H1 (cell line): Measurements from ENCODE around the gene SCGB1A1. TPM values are rescaled to one million over a fixed set of nuclear protein-coding genes. Genes with fewer than 3 reads are reported as not detected.
"Not testable (repeated sequence)": the region's sequence is repeated elsewhere in the genome, so short reads cannot be mapped to it uniquely, and the experiment has no call there.

Experiments
- CTCF ChIA-PET: fragments of 300-600 bp; sonication (Branson Sonifier 250); formaldehyde crosslinking; loops from one replicate; lab custom pipeline; 2021; ENCODE audit not compliant: partially characterized antibody; lab: Charles Lee
- POLR2A ChIA-PET: fragments of 300-600 bp; sonication (Branson Sonifier 250); formaldehyde crosslinking; loops from one replicate; lab custom pipeline; 2021; ENCODE audit warnings: inconsistent platforms; ENCODE audit not compliant: partially characterized antibody; lab: Charles Lee
- DNase-seq, 2 experiments: peaks; one replicate each; pipeline versions ENCODE4 v3.0.0 to v3.0.0-alpha.2; 2010 to 2022; ENCODE audit warnings: low spot score in 2 of 2, low read depth in 1 of 2, mixed read lengths in 1 of 2
- FAIRE-seq: peaks from 2 replicates; lab custom pipeline; 2011; peaks lifted over from hg19 to GRCh38; lab: Jason Lieb, UNC
- H2AFZ ChIP-seq: 2 replicates; pipeline ENCODE4 v1.8.1; 2012; ENCODE audit warnings: low read length, inconsistent platforms
- H2AK5ac ChIP-seq: 2 replicates; pipeline ENCODE4 v1.6.1; 2013; ENCODE audit warnings: low read depth, low read length
- H2BK120ac ChIP-seq: replicated peaks from 2 replicates; pipeline ENCODE3; 2013; ENCODE audit warnings: low read depth, low read length, inconsistent platforms
- H2BK12ac ChIP-seq: 2 replicates; pipeline ENCODE4 v1.6.1; 2013; ENCODE audit warnings: low read depth, low read length
- H2BK15ac ChIP-seq: 2 replicates; pipeline ENCODE4 v1.6.1; 2013; ENCODE audit warnings: low read length
- H2BK20ac ChIP-seq: 2 replicates; pipeline ENCODE4 v1.6.1; 2013; ENCODE audit warnings: low read length
- H2BK5ac ChIP-seq: 2 replicates; pipeline ENCODE4 v1.6.1; 2013; ENCODE audit warnings: low read depth, low read length
- H3K14ac ChIP-seq: 2 replicates; pipeline ENCODE4 v1.6.1; 2013; ENCODE audit warnings: inconsistent platforms; ENCODE audit not compliant: insufficient read length
- H3K18ac ChIP-seq: 2 replicates; pipeline ENCODE4 v1.6.1; 2013; ENCODE audit warnings: low read length; ENCODE audit errors: extremely low read depth
- H3K23ac ChIP-seq: 2 replicates; pipeline ENCODE4 v1.6.1; 2013; ENCODE audit warnings: inconsistent platforms; ENCODE audit not compliant: insufficient read length
- H3K23me2 ChIP-seq: 2 replicates; pipeline ENCODE4 v1.6.1; 2013; ENCODE audit warnings: low read depth, low read length
- H3K27ac ChIP-seq: 2 replicates; pipeline ENCODE4 v1.6.1; 2011; ENCODE audit warnings: low read depth, low read length, inconsistent platforms
- H3K27me3 ChIP-seq, 4 experiments: replicated peaks in 1 of 4; 1 replicate in 1 of 4; 2 replicates in 3 of 4; pipeline versions ENCODE4 v1.6.1 to v1.8.1; 2011 to 2013; ENCODE audit warnings: low read length in 3 of 4, mild to moderate bottlenecking in 3 of 4, inconsistent platforms in 2 of 4, mixed read lengths in 2 of 4, moderate library complexity in 1 of 4; ENCODE audit not compliant: control insufficient read depth in 3 of 4, insufficient read depth in 3 of 4; ENCODE audit errors: extremely low read depth in 1 of 4
- H3K36me3 ChIP-seq, 4 experiments: 2 replicates each; pipeline versions ENCODE4 v1.6.1 to v1.8.1; 2011 to 2013; ENCODE audit warnings: mild to moderate bottlenecking in 4 of 4, low read length in 3 of 4, moderate library complexity in 2 of 4, control low read depth in 1 of 4, inconsistent platforms in 1 of 4; ENCODE audit not compliant: insufficient read depth in 4 of 4, control insufficient read depth in 2 of 4
- H3K4ac ChIP-seq: replicated peaks from 2 replicates; pipeline ENCODE3; 2013; ENCODE audit warnings: low read length, low read depth, mixed read lengths, inconsistent platforms; ENCODE audit not compliant: insufficient read length
- H3K4me1 ChIP-seq, 4 experiments: replicated peaks in 1 of 4; 1 replicate in 1 of 4; 2 replicates in 3 of 4; pipeline versions ENCODE4 v1.6.1 to v1.8.1; 2011 to 2013; ENCODE audit warnings: low read length in 3 of 4, inconsistent platforms in 2 of 4, mixed read lengths in 1 of 4; ENCODE audit not compliant: insufficient read depth in 4 of 4, control insufficient read depth in 3 of 4
- H3K4me2 ChIP-seq, 2 experiments: 2 replicates each; pipeline versions ENCODE4 v1.6.1 to v1.8.1; 2011 to 2013; ENCODE audit warnings: low read depth in 2 of 2, low read length in 2 of 2, control low read depth in 1 of 2, inconsistent platforms in 1 of 2, mild to moderate bottlenecking in 1 of 2; ENCODE audit not compliant: insufficient read depth in 1 of 2
- H3K4me3 ChIP-seq, 4 experiments: fragments of 200-600, 300-600 bp in 1 of 4; sonication (generic), shearing (Covaris generic), sonication (Bioruptor Twin) in 1 of 4; 2 replicates each; pipeline versions ENCODE4 v1.5.1 to v1.8.1; 2011 to 2016; ENCODE audit warnings: low read length in 4 of 4, low read depth in 3 of 4, control low read depth in 2 of 4, inconsistent platforms in 2 of 4, mild to moderate bottlenecking in 2 of 4, mixed read lengths in 1 of 4, moderate library complexity in 1 of 4; ENCODE audit not compliant: insufficient read depth in 2 of 4; ENCODE audit errors: extremely low read depth in 1 of 4
- H3K56ac ChIP-seq: replicated peaks from 2 replicates; pipeline ENCODE3; 2013; ENCODE audit warnings: low read depth, mild to moderate bottlenecking, mixed read lengths, low read length, inconsistent platforms; ENCODE audit not compliant: insufficient read length
- H3K79me1 ChIP-seq: 2 replicates; pipeline ENCODE4 v1.6.1; 2013; ENCODE audit warnings: low read depth, low read length, control low read depth
- H3K79me2 ChIP-seq, 2 experiments: 2 replicates each; pipeline versions ENCODE4 v1.6.1 to v1.8.1; 2012 to 2013; ENCODE audit warnings: low read length in 2 of 2, mild to moderate bottlenecking in 2 of 2, inconsistent platforms in 1 of 2; ENCODE audit not compliant: insufficient read depth in 2 of 2, control insufficient read depth in 1 of 2
- H3K9ac ChIP-seq, 4 experiments: replicated peaks in 1 of 4; 1 replicate in 1 of 4; 2 replicates in 3 of 4; pipeline versions ENCODE4 v1.6.1 to v1.8.1; 2011 to 2013; ENCODE audit warnings: low read depth in 3 of 4, low read length in 3 of 4, control low read depth in 2 of 4, mild to moderate bottlenecking in 2 of 4, moderate library complexity in 2 of 4, inconsistent platforms in 1 of 4; ENCODE audit errors: extremely low read depth in 1 of 4
- H3K9me3 ChIP-seq, 2 experiments: 2 replicates each; pipeline versions ENCODE4 v1.6.1 to v1.8.1; 2012 to 2013; ENCODE audit warnings: mild to moderate bottlenecking in 2 of 2, moderate library complexity in 2 of 2, control low read depth in 1 of 2, inconsistent platforms in 1 of 2, low read depth in 1 of 2, low read length in 1 of 2, mixed read lengths in 1 of 2; ENCODE audit not compliant: insufficient read depth in 2 of 2
- H4K20me1 ChIP-seq, 2 experiments: replicated peaks in 1 of 2; 2 replicates each; pipeline versions ENCODE3 to v1.8.1; 2011 to 2013; ENCODE audit warnings: inconsistent platforms in 2 of 2, low read length in 2 of 2, mild to moderate bottlenecking in 1 of 2; ENCODE audit not compliant: insufficient read depth in 2 of 2, control insufficient read depth in 1 of 2
- H4K5ac ChIP-seq: 2 replicates; pipeline ENCODE4 v1.6.1; 2013; ENCODE audit warnings: low read length, low read depth, mixed read lengths, inconsistent platforms; ENCODE audit not compliant: insufficient read length
- H4K8ac ChIP-seq: 2 replicates; pipeline ENCODE4 v1.8.0; 2013; ENCODE audit warnings: mild to moderate bottlenecking, moderate library complexity, low read length, inconsistent platforms; ENCODE audit not compliant: insufficient read depth; ENCODE audit errors: extremely low read depth
- H4K91ac ChIP-seq: replicated peaks from 2 replicates; pipeline ENCODE3; 2013; ENCODE audit warnings: low read length, mixed read lengths, inconsistent platforms; ENCODE audit not compliant: insufficient read length
- WGBS, 2 experiments: shearing (Covaris generic) in 1 of 2; methylation state at CpG; one replicate each; pipeline versions ENCODE4 v1.1.6 to v1.1.7; 2013 to 2015; ENCODE audit warnings: low lambda C conversion rate in 2 of 2, mixed read lengths in 2 of 2, inconsistent platforms in 1 of 2, low coverage in 1 of 2, missing lambda C conversion rate in 1 of 2; ENCODE audit not compliant: insufficient replicate concordance in 2 of 2, insufficient coverage in 1 of 2, insufficient read length in 1 of 2; ENCODE audit errors: extremely low coverage in 1 of 2, missing lambda C conversion rate in 1 of 2; 5-methylcytosine and 5-hydroxymethylcytosine counted together
- polyA plus RNA-seq, 7 experiments: library from polyadenylated mRNA; depleted of rRNA in 3 of 7; stranded (reverse) in 5 of 7; unstranded in 2 of 7; fragments of >200 nt in 5 of 7; fragments of 200-250 nt in 2 of 7; gene quantifications; 1 replicate in 5 of 7; 2 replicates in 1 of 7; 4 replicates in 1 of 7; pipeline versions ENCODE4 v1.2.1 to v1.2.3, GENCODE V29; 2011 to 2013; ENCODE audit warnings: missing spikeins in 2 of 7, mixed read lengths in 2 of 7
- total RNA-seq: library from RNA; stranded (reverse); fragmentation: NEBNext Ultra II Directional; extraction: Animal tissue kit (Norgen Biotek cat#: 25700); gene quantifications from 2 replicates; pipeline ENCODE4 v1.2.1, GENCODE V29; 2021

Gene SCGB1A1
- total and polyA plus RNA-seq, 2 of the 8 experiments (the other 6 are each of a cell fraction or from before 2014, with no cell fraction given) = not detected

GRCh38 chr11:62449912-62450311 lies 31.1 kb downstream of the SCGB1A1 start:
- H2BK20ac ChIP-seq, DNase-seq, H2AK5ac ChIP-seq, H2BK5ac ChIP-seq, POLR2A ChIA-PET, H2BK12ac ChIP-seq, H2AFZ ChIP-seq, H3K23ac ChIP-seq, H2BK15ac ChIP-seq, H3K9me3 ChIP-seq, H3K4me2 ChIP-seq, H4K91ac ChIP-seq, H4K8ac ChIP-seq, H4K5ac ChIP-seq, H3K23me2 ChIP-seq, H4K20me1 ChIP-seq, FAIRE-seq, H3K9ac ChIP-seq, H3K4ac ChIP-seq, H3K27ac ChIP-seq, H3K36me3 ChIP-seq, H3K18ac ChIP-seq, H2BK120ac ChIP-seq, H3K56ac ChIP-seq, H3K79me1 ChIP-seq, H3K14ac ChIP-seq, H3K4me3 ChIP-seq, H3K4me1 ChIP-seq, H3K27me3 ChIP-seq, H3K79me2 ChIP-seq: not testable (repeated sequence)
- WGBS, 2 experiments = 90% methylated on average over 7 of the region's 7 CpGs; no CpG with 5 or more reads in 1 of the 2 experiments
- CTCF ChIA-PET = interaction anchor here (1.3 to 3.8 kb wide), 5 partner anchors 10 to 93 kb away, joined by 3 to 16 read pairs (median 5); no protein-coding TSS in a partner anchor
